Dermis microvascular lymphatic vessel endothelial cell (primary cell): ENCODE data around the gene APOBEC3B. TPM values are rescaled to one million over a fixed set of nuclear protein-coding genes. Genes with fewer than 3 reads are reported as not detected.
"Not testable (repeated sequence)": the region's sequence is repeated elsewhere in the genome, so short reads cannot be mapped to it uniquely, and the experiment has no call there.

Source experiments
- DNase-seq, 2 donors: peaks; one replicate each; pipeline versions ENCODE4 v3.0.0 to v3.0.0-alpha.2; 2010; ENCODE audit warnings: low read depth in 2 of 2
- total RNA-seq: library from RNA; depleted of rRNA; stranded (reverse); fragments of >200 nt; gene quantifications from 2 replicates; pipeline ENCODE4 v1.2.1, GENCODE V29; 2014

Gene APOBEC3B
- total RNA-seq: 0.76 and 1.3 TPM in 2 replicates

DNA sequence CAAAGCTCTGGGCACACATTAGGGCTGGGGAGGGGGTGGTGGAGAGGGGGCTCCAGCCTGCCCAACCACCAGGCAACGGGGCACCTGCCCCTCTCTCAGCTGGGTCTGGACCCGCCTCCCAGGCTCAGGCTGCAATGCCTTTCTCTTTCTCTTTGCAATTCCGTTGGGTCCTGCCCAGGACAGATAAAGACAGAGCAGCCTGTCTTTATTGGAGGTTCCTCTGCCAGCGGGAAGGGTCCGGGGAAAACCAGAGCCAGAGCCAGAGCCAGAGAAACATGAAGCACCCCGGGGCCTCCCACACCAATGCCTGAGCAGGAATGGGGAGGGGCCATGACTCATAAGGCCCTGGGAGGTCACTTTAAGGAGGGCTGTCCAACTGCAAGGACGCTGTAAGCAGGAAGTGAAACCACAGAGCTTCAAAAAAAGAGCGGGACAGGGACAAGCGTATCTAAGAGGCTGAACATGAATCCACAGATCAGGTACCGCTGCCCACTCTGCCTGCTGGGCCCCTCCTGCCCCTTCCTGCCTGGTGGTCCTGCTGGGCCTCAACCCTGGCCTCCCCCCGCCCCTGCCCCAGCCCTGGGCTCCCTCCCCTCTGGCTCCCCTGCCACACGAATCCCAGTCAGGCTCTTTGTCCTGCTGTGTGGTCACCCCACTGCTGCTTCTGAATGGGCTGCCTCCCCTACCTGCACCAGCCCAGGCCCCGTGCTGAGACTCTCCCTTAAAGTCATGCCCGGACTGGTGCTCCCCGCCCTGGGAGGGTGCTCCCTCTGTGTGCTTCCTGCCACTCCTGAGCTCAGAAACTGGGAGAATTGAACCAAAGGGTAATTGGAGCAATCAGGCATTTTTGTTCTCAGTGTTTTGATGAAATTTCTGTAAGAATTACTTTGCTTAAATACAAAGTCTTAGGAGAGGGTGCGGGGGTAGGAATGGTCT is at the start of gene APOBEC3B:
TSS of gene APOBEC3B (plus strand) at position 356 of the 936 bp plus-strand sequence. CDS start at position 463, 107 bp downstream.
- DNase-seq: peak in 1 of 2 donors; percentile 82

DNA sequence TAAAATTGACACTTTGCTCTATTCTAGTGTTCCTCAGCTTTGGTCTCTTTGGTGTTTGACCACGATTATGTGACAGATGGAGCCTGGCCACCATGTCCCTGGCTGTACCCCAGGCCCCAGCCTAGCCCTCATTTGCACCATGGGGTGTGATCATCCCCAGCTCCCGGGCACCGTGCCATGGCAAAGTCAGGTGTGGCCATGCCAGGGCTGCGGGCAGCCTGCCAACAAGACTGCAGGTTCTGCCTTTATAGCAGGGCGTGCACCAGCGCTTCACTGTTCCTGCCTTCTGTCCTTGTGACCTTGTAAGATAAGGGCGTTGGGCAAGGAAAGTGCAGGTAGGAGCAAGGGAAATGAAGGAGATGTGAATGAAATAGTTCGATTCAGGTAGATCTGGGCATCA is 47.1 kb upstream of the APOBEC3B start:
- no peak for DNase-seq

DNA sequence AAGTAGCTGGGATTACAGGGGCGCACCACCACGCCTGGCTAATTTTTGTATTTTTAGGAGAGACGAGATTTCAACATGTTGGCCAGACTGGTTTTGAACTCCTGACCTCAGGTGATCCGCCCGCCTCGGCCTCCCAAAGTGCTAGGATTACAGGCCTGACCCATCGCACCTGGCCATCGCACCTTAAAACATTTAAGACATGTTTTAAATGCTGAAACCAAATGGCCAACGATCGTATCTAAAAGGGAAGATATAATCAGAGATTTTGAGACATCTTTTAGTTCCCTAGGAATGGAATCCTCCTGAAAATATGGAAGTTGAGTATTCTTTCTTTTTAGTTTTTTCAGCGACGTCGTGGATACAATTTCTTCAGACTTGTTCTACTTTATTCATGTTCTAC is 46.5 kb upstream of the APOBEC3B start:
- no peak for DNase-seq

DNA sequence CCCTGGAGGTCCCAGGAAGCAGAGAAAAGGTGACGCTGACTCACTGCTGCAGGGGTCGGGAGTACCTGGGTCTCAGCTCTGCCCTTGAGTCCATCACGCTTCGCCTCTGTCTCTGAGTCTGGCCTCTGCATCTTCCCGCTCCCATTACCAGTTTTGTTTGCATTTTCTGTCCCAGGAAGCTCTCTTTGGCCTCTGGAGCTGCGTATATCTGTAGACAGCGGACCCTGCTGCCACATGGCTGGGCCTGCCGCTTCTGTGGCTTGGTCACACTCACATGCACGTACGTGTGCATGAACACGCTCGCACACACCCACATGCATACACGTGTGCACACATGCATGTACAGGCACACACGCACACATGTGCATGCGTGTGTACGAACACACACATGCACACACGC is 45.6 kb upstream of the APOBEC3B start:
- DNase-seq: no peak

DNA sequence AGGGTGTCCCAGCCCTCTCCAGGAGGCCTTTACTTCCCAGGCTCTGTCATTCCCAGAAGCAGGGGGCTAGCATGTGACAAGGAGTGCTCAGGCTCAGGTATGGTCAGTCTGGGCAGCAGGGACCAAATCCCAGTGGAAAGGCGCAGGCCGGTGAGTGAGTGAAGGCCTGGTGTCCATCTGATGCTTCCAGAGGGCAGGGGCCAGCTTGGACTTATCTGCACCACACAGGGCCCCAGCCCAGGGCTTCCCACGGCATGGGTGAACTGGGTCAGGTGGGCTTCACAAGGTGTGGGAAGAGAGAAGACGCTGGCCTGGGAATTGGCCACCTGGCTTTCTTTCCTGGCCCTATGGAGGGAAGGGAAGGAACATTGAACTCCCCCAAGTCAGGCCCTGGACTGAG is 45.1 kb upstream of the APOBEC3B start:
- DNase-seq: no peak

DNA sequence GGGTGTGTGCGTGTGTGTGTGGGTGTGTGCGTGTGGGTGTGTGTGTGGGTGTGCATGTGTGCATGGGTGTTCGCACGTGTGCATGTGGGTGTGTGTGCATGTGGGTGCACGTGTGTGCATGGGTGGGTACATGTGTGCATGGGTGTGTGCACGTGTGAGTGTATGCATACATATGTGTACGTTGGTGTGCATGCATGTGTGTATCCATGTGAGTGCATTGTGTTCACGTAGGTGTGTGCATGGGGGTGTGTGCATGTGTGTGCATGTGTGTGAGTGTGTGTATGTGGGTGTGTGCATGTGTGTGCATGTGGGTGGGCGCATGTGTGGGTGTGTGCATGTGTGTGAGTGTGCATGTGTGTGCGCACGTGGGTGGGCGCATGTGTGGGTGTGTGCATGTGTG is 44.6 kb upstream of the APOBEC3B start:
- no peak for DNase-seq

DNA sequence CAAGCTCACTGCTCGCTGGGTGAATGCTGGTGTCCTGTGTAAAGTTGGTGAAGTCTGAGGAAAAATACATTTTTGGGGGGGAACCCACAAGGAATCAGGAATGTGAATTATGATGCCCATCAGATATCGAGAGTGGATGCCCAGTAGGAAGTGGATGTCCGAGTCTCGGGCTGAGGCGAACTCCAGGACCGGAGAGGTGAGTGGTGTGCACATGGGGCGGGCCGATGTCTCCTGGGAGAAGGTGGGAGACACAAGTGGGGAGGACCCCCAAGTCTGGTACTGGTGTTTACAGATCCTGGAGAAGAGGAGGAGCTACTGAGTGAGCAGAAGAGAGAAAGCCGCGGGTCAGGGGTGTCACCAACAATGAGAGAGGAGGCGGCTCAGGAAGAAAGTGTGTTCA is 43.9 kb upstream of the APOBEC3B start:
- DNase-seq: no peak

DNA sequence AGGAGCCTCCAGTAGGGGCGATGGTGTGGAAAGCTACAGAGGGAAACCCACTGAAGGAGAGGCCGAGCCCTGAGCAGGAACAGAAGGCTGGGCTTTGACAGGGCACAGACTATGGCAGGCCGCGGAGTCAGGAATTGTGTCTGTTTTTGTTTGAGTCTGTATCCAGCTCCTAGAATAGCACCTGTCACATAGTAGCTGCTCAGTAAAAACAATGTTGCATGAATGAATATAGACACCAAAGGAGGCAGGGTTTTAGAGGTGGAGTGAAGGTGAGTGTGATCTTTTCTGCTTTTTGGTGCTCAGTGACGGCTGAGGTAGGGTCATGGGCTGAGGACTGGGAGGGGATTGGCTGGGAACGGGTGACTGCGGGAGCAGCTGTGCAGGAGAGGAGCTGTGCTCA is 43.2 kb upstream of the APOBEC3B start:
- DNase-seq: no peak

DNA sequence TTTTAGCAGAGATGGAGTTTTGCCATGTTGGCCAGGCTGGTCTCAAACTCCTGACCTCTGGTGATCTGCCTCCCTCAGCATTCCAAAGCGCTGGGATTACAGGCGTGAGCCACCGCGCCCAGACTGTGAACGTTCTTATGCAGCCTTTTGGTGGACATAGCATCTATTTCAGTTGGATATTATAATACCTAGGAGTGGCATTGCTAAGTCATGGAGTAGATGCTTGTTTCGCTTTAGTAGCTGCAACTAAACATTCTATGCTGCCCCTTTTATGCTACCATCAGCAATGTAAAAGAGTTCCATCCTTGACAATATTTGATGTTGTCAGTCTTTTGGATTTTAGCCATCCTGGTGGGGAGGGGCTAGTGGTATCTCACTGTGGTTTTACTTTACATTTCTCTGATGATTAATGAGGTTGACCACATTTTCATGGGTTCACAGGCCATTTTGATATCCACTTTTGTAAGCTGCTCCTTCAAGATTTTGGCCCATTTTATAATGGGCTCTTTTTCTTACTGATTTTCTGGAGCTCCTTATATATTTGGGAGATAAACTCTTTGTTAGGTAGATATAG is 41.2 kb upstream of the APOBEC3B start:
- no peak for DNase-seq

DNA sequence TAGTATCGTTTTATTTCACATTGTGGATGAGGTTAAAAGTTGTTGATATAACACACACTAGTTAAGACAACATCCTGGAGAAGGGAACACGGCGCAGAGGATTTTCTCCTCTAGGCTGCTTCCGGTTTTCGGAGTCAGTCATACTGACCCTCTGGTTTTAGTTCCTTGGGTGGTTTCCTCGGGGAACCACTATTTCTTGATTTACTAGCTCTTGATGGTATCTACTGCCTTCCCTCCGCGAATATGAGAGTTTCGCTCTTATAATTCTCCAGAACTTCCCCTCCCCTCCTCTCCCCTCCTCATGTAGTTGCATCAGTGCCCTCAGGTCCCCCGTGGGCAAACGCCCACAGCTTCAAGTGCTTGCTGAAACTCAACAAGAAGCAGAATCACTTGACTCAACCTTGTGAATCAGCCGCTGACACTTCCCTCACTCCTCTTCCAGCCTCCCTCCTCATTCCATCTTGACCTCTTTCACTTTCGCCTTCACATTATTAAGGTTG is 40.6 kb upstream of the APOBEC3B start:
- no peak for DNase-seq

DNA sequence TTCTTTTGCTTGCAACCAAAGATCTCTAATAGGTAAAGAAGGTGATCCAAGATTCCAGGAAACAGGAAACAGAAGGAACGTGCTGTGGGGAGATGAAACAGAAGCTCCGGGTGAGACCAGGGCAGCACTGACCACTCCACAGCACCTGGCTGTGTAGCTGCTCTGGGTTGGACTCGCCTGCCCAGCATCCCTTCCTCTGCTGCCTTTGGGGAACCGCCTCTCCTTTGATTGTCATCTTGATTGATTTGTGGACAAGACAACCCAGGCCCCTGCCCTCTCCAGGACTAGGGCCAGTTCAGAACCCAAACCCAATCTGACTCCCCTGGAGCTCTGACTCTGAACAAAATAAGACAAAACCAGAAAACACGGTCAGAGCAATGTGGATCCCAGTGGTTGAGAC is 39.4 kb upstream of the APOBEC3B start:
- DNase-seq: no peak

DNA sequence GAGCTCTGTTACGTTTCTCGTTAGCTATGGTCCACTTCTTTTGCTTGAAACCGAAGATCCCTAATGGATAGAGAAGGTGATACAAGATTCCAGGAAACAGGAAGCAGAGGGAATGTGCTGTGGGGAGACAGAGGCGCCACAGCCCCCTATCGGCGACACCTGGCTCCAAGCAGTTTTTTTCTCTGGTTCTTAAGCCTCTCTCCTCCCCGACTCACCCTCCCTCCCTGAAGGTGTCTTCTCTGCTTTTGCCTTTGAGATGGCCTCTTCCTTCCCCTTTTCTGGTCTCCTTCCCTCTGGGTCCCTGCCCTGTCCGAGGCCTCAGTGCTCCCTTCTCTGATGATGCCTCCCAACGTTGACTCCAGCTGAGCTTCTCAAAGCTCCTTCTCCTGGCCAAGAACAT is 38.9 kb upstream of the APOBEC3B start:
- no peak for DNase-seq

DNA sequence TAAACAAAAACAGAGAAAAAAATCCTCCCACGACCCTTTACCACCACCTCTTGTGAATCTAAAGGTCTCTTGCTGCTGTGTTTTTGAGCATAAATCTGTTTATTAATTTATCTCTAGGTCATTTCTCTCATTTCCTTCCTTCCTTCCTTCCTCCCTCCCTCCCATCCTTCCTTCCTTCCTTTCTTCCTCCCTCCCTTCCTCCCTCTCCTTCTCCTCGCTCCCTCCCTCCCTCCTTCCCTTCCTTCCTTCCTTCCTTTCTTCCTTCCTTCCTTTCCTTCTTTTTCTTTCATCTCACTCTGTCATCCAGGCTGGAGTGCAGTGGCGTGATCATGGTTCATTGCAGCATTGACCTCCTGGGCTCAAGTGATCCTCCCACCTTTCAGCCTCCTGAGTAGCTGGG is 38.3 kb upstream of the APOBEC3B start:
- DNase-seq: no peak

DNA sequence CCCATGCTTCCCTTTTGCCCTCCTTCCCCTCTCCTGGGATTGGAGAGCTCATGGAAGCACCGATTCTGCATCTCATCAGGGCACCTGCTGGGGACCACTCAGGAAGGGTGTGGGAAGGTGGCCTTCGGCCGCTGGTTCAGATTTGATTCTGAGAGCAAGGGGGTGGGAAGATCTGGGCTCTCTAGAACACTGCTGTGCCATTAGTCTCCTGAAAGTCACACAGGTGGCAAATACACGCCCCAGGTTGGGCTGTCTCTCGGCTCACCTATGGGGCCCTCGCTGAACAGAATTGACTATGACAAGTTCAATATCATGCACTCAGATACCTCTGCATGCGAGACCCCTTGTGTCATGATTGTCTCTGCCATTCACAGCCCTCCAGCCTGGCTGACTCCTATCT is 37.5 kb upstream of the APOBEC3B start:
- DNase-seq: no peak

DNA sequence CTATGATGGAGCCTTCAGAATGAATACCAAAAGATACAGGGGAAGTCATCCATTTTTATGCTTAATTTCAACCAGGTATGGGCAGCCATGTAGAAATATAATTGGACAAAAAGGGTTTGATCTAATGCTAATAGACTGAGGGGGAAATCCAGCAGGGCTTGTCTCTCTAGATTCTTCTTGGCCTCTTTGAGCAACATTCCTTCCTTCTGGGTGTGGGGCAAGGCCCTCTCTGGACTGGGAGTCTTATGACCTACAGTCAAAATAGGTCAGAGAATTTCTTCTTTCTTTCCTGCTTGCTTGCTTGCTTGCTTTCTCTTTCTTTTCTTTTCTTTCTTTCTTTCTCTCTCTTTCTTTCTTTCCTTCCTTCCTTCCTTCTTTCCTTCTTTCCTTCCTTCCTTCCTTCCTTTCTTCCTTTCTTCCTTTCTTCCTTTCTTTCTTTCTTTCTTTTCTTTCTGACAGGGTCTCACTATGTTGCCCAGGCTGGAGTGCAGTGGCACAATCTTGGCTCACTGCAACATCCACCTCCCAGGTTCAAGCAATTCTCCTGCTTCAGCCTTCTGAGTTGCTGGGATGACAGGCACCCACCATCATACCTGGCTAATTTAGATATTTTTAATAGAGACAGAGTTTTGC is 36.3 kb upstream of the APOBEC3B start:
- not testable (repeated sequence) for DNase-seq

DNA sequence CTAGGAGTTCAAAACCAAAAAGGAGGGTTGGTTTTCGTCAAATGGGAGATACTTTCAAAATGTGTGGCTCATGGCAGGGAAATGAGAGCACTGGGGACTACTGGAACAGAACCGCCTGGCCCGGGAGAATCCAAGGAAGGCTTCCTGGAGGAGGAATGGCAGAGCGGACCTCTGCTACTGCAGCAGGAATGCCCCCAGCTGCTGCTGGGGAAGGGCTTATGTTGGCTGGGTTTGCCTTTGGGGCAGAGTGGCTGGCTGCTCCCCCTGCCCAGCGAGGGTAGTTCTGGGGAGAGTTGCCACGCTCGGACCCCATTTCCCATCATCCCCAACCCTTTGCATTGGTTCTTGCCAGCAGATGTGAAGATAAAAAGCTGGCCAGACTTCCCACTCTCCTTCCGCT is 35.4 kb upstream of the APOBEC3B start:
- no peak for DNase-seq

DNA sequence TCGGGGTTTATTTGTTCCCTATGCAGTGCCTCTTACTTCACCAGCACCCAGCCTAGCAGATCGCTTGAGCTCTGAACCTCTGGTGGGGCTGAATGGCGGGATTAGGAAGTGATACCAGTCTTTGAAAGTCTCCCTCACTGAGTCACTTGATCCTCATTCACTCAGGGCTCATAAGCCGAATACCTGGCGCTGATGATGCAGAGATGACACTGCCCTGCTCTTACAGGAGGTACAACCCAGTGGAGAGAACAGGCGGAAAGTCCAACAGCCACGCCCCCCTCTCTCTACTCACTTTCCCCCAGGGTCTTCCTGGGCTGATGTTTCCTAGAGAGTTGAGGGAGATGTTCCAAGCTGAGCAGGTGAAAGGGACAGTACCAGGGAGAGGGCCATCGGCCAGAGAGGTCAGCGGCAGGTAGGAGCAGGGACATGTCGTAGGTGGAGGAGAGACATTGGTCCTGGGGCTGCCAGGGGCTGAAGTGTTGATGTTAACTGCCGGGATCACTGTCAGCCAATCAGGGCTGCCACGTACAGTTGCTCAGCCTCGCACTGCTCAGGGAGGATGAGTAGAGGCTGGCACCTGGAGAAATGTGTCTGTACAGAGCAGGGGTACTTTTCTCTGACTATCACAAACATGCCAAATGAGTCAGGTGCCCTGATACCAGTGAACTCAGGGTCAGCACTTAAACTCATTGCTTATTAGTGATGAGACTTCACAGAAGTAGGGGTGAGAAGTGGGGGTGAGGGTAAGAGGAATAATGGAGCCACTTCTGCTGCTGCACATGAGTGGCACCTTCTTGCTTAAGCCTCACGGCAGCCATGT is 34.6 kb upstream of the APOBEC3B start:
- DNase-seq: no peak

DNA sequence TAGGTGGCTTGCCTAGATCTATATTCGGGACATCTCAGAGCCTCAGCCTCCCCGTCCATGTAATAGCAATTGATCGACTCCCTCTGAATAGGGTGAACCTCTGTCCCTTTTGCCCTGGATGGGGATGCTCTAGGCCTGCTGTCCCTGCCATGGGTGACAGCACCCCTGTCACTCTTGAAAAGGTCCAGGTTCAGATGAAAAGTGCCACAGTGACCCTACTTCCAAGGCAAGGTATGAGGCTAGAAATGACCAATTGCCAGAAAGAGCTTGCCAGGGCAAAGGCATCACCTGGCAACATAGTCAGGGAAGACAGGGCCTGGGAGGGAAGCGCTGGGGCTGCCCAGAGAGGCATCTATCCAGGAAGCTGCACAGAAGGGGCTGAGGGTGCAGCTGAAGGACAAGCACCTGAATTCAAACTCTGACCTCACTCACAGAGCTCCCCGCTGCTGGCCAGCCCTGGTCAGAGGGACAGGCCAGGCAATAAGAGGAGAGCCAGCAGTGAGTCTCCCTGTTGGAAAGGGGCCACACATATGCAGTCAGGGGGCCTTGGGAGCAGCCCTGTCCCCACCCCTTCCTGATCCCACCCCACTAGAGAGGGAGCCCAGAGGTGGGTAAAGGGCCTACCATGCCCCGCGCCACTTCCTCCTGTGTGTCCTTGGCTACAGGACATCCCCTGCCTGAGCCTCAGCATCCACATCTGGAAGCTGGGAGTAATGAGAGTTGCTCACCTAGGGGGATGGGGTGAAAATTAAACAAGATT is 33.8 kb upstream of the APOBEC3B start:
- DNase-seq: no peak

DNA sequence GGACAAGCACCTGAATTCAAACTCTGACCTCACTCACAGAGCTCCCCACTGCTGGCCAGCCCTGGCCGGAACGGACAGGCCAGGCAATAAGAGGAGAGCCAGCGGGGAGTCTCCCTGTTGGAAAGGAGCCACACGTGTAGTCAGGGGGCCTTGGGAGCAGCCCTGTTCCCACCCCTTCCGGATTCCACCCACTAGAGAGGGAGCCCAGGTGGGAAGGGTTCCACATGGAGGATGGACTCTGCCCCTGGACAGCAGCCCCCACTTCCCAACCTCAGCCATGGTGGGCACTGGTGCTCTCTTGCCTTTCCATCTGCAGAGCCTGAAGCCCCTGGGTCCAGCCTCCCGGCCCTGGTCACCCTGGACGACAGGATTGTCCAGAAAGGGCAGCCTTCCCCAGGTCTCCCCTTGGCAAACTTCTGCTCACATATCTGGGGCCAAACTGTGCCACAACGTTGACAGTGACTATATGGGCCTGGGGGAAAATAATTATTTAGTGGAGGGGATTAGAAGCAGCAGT is 32.2 kb upstream of the APOBEC3B start:
- DNase-seq: no peak

DNA sequence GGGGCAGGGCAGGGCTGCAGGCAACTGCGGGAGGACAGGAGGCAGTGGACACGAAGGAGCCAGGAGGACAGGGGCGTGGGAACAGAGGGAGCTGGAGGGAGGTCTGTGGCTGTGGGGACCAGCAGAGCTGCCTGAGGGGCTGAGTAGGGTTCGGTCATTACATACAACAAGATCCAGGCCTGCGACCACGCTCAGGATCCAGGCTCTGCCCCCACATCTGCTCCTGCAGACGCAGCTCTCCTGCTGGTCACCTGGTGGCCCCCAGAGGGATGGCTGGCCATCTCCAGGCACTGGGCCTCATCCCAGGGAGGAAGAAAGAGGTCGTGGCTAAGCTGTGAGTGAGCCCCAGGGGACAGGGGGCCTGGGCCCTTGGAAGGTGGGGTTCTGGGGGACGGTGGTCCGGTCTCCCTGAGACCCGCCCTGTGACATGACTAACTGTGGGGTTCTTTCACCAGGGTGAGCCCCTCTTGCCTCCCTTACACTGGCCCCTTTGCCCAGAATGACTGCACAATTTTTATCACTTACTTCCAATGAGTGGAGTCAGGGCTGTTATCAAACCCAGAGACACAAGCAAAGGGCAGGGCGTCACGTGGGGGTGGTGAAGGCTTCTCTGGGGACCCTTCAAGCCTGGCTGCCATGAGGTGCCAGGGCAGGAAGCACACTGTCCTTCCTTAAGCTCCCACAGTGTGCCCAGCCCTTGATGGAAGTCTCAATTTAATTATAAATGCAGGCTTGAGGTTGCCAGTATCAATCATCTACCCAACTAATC is 31.4 kb upstream of the APOBEC3B start:
- DNase-seq: no peak
